Measurements from ENCODE around the gene SPARCL1.
"Not testable (repeated sequence)": the region's sequence is repeated elsewhere in the genome, so short reads cannot be mapped to it uniquely, and the experiment has no call there.

The SPARCL1 gene

GRCh38 chr4:87502580-87503238, 26.5 kb downstream of the SPARCL1 start:
- DNase-seq (ENCODE audit: low spot score) = no peak

- DNase-seq (ENCODE audit: low spot score) = no peak
Measured at GRCh38 chr4:87500092-87500462, 29.1 kb downstream of the SPARCL1 start.

GRCh38 chr4:87499403-87500091, 29.6 kb downstream of the SPARCL1 start:
- DNase-seq (ENCODE audit: low spot score) = no peak

- DNase-seq (ENCODE audit: low spot score) = no peak
Measured at GRCh38 chr4:87498446-87498900, 30.7 kb downstream of the SPARCL1 start.

- no peak for DNase-seq (ENCODE audit: low spot score)
Measured at GRCh38 chr4:87497578-87497977, 31.6 kb downstream of the SPARCL1 start.

GRCh38 chr4:87497159-87497558, 32.0 kb downstream of the SPARCL1 start:
- no peak for DNase-seq (ENCODE audit: low spot score)

GRCh38 chr4:87493115-87493514, 36.1 kb downstream of the SPARCL1 start:
- DNase-seq (ENCODE audit: low spot score) = no peak

- not testable (repeated sequence) for DNase-seq (ENCODE audit: low spot score)
Measured at GRCh38 chr4:87491851-87492250, 37.3 kb downstream of the SPARCL1 start.

- DNase-seq (ENCODE audit: low spot score) = no peak
Measured at GRCh38 chr4:87491436-87491835, 37.7 kb downstream of the SPARCL1 start.

- no peak for DNase-seq (ENCODE audit: low spot score)
Measured at GRCh38 chr4:87490664-87491369, 38.4 kb downstream of the SPARCL1 start.

GRCh38 chr4:87489678-87490077, 39.5 kb downstream of the SPARCL1 start:
- no peak for DNase-seq (ENCODE audit: low spot score)

GRCh38 chr4:87488666-87489065, 40.5 kb downstream of the SPARCL1 start:
- DNase-seq (ENCODE audit: low spot score) = not testable (repeated sequence)

- not testable (repeated sequence) for DNase-seq (ENCODE audit: low spot score)
Measured at GRCh38 chr4:87483247-87483646, 45.9 kb downstream of the SPARCL1 start.

- DNase-seq (ENCODE audit: low spot score) = no peak
Measured at GRCh38 chr4:87481377-87481776, 47.8 kb downstream of the SPARCL1 start.

GRCh38 chr4:87478732-87479250, 50.4 kb downstream of the SPARCL1 start:
- DNase-seq (ENCODE audit: low spot score) = no peak

GRCh38 chr4:87476934-87477333, 52.2 kb downstream of the SPARCL1 start:
- DNase-seq (ENCODE audit: low spot score) = no peak

GRCh38 chr4:87469390-87469789, 59.8 kb downstream of the SPARCL1 start:
- DNase-seq (ENCODE audit: low spot score) = no peak

- peak; percentile 24 for DNase-seq (ENCODE audit: low spot score)
Measured at GRCh38 chr4:87465739-87466366, 63.3 kb downstream of the SPARCL1 start.

- no peak for DNase-seq (ENCODE audit: low spot score)
Measured at GRCh38 chr4:87462102-87462501, 67.1 kb downstream of the SPARCL1 start.

- no peak for DNase-seq (ENCODE audit: low spot score)
Measured at GRCh38 chr4:87461281-87461700, 67.9 kb downstream of the SPARCL1 start.

GRCh38 chr4:87458913-87459312, 70.3 kb downstream of the SPARCL1 start:
- DNase-seq (ENCODE audit: low spot score) = no peak

GRCh38 chr4:87451537-87451936, 77.6 kb downstream of the SPARCL1 start:
- DNase-seq (ENCODE audit: low spot score) = no peak
